H1 (cell line): ENCODE results near the gene RENBP. TPM values are rescaled to one million over a fixed set of nuclear protein-coding genes. Genes with fewer than 3 reads are reported as not detected.

Experiments used
- CTCF ChIA-PET: fragments of 300-600 bp; sonication (Branson Sonifier 250); formaldehyde crosslinking; loops from one replicate; lab custom pipeline; 2021; ENCODE audit not compliant: partially characterized antibody; lab: Charles Lee
- POLR2A ChIA-PET: fragments of 300-600 bp; sonication (Branson Sonifier 250); formaldehyde crosslinking; loops from one replicate; lab custom pipeline; 2021; ENCODE audit warnings: inconsistent platforms; ENCODE audit not compliant: partially characterized antibody; lab: Charles Lee
- DNase-seq, 2 experiments: peaks; one replicate each; pipeline versions ENCODE4 v3.0.0 to v3.0.0-alpha.2; 2010 to 2022; ENCODE audit warnings: low spot score in 2 of 2, low read depth in 1 of 2, mixed read lengths in 1 of 2
- FAIRE-seq: peaks from 2 replicates; lab custom pipeline; 2011; peaks lifted over from hg19 to GRCh38; lab: Jason Lieb, UNC
- H2AFZ ChIP-seq: 2 replicates; pipeline ENCODE4 v1.8.1; 2012; ENCODE audit warnings: low read length, inconsistent platforms
- H2AK5ac ChIP-seq: 2 replicates; pipeline ENCODE4 v1.6.1; 2013; ENCODE audit warnings: low read depth, low read length
- H2BK120ac ChIP-seq: replicated peaks from 2 replicates; pipeline ENCODE3; 2013; ENCODE audit warnings: low read depth, low read length, inconsistent platforms
- H2BK12ac ChIP-seq: 2 replicates; pipeline ENCODE4 v1.6.1; 2013; ENCODE audit warnings: low read depth, low read length
- H2BK15ac ChIP-seq: 2 replicates; pipeline ENCODE4 v1.6.1; 2013; ENCODE audit warnings: low read length
- H2BK20ac ChIP-seq: 2 replicates; pipeline ENCODE4 v1.6.1; 2013; ENCODE audit warnings: low read length
- H2BK5ac ChIP-seq: 2 replicates; pipeline ENCODE4 v1.6.1; 2013; ENCODE audit warnings: low read depth, low read length
- H3K14ac ChIP-seq: 2 replicates; pipeline ENCODE4 v1.6.1; 2013; ENCODE audit warnings: inconsistent platforms; ENCODE audit not compliant: insufficient read length
- H3K18ac ChIP-seq: 2 replicates; pipeline ENCODE4 v1.6.1; 2013; ENCODE audit warnings: low read length; ENCODE audit errors: extremely low read depth
- H3K23ac ChIP-seq: 2 replicates; pipeline ENCODE4 v1.6.1; 2013; ENCODE audit warnings: inconsistent platforms; ENCODE audit not compliant: insufficient read length
- H3K23me2 ChIP-seq: 2 replicates; pipeline ENCODE4 v1.6.1; 2013; ENCODE audit warnings: low read depth, low read length
- H3K27ac ChIP-seq: 2 replicates; pipeline ENCODE4 v1.6.1; 2011; ENCODE audit warnings: low read depth, low read length, inconsistent platforms
- H3K27me3 ChIP-seq, 4 experiments: replicated peaks in 1 of 4; 1 replicate in 1 of 4; 2 replicates in 3 of 4; pipeline versions ENCODE4 v1.6.1 to v1.8.1; 2011 to 2013; ENCODE audit warnings: low read length in 3 of 4, mild to moderate bottlenecking in 3 of 4, inconsistent platforms in 2 of 4, mixed read lengths in 2 of 4, moderate library complexity in 1 of 4; ENCODE audit not compliant: control insufficient read depth in 3 of 4, insufficient read depth in 3 of 4; ENCODE audit errors: extremely low read depth in 1 of 4
- H3K36me3 ChIP-seq, 4 experiments: 2 replicates each; pipeline versions ENCODE4 v1.6.1 to v1.8.1; 2011 to 2013; ENCODE audit warnings: mild to moderate bottlenecking in 4 of 4, low read length in 3 of 4, moderate library complexity in 2 of 4, control low read depth in 1 of 4, inconsistent platforms in 1 of 4; ENCODE audit not compliant: insufficient read depth in 4 of 4, control insufficient read depth in 2 of 4
- H3K4ac ChIP-seq: replicated peaks from 2 replicates; pipeline ENCODE3; 2013; ENCODE audit warnings: low read length, low read depth, mixed read lengths, inconsistent platforms; ENCODE audit not compliant: insufficient read length
- H3K4me1 ChIP-seq, 4 experiments: replicated peaks in 1 of 4; 1 replicate in 1 of 4; 2 replicates in 3 of 4; pipeline versions ENCODE4 v1.6.1 to v1.8.1; 2011 to 2013; ENCODE audit warnings: low read length in 3 of 4, inconsistent platforms in 2 of 4, mixed read lengths in 1 of 4; ENCODE audit not compliant: insufficient read depth in 4 of 4, control insufficient read depth in 3 of 4
- H3K4me2 ChIP-seq, 2 experiments: 2 replicates each; pipeline versions ENCODE4 v1.6.1 to v1.8.1; 2011 to 2013; ENCODE audit warnings: low read depth in 2 of 2, low read length in 2 of 2, control low read depth in 1 of 2, inconsistent platforms in 1 of 2, mild to moderate bottlenecking in 1 of 2; ENCODE audit not compliant: insufficient read depth in 1 of 2
- H3K4me3 ChIP-seq, 4 experiments: fragments of 200-600, 300-600 bp in 1 of 4; sonication (generic), shearing (Covaris generic), sonication (Bioruptor Twin) in 1 of 4; 2 replicates each; pipeline versions ENCODE4 v1.5.1 to v1.8.1; 2011 to 2016; ENCODE audit warnings: low read length in 4 of 4, low read depth in 3 of 4, control low read depth in 2 of 4, inconsistent platforms in 2 of 4, mild to moderate bottlenecking in 2 of 4, mixed read lengths in 1 of 4, moderate library complexity in 1 of 4; ENCODE audit not compliant: insufficient read depth in 2 of 4; ENCODE audit errors: extremely low read depth in 1 of 4
- H3K56ac ChIP-seq: replicated peaks from 2 replicates; pipeline ENCODE3; 2013; ENCODE audit warnings: low read depth, mild to moderate bottlenecking, mixed read lengths, low read length, inconsistent platforms; ENCODE audit not compliant: insufficient read length
- H3K79me1 ChIP-seq: 2 replicates; pipeline ENCODE4 v1.6.1; 2013; ENCODE audit warnings: low read depth, low read length, control low read depth
- H3K79me2 ChIP-seq, 2 experiments: 2 replicates each; pipeline versions ENCODE4 v1.6.1 to v1.8.1; 2012 to 2013; ENCODE audit warnings: low read length in 2 of 2, mild to moderate bottlenecking in 2 of 2, inconsistent platforms in 1 of 2; ENCODE audit not compliant: insufficient read depth in 2 of 2, control insufficient read depth in 1 of 2
- H3K9ac ChIP-seq, 4 experiments: replicated peaks in 1 of 4; 1 replicate in 1 of 4; 2 replicates in 3 of 4; pipeline versions ENCODE4 v1.6.1 to v1.8.1; 2011 to 2013; ENCODE audit warnings: low read depth in 3 of 4, low read length in 3 of 4, control low read depth in 2 of 4, mild to moderate bottlenecking in 2 of 4, moderate library complexity in 2 of 4, inconsistent platforms in 1 of 4; ENCODE audit errors: extremely low read depth in 1 of 4
- H3K9me3 ChIP-seq, 2 experiments: 2 replicates each; pipeline versions ENCODE4 v1.6.1 to v1.8.1; 2012 to 2013; ENCODE audit warnings: mild to moderate bottlenecking in 2 of 2, moderate library complexity in 2 of 2, control low read depth in 1 of 2, inconsistent platforms in 1 of 2, low read depth in 1 of 2, low read length in 1 of 2, mixed read lengths in 1 of 2; ENCODE audit not compliant: insufficient read depth in 2 of 2
- H4K20me1 ChIP-seq, 2 experiments: replicated peaks in 1 of 2; 2 replicates each; pipeline versions ENCODE3 to v1.8.1; 2011 to 2013; ENCODE audit warnings: inconsistent platforms in 2 of 2, low read length in 2 of 2, mild to moderate bottlenecking in 1 of 2; ENCODE audit not compliant: insufficient read depth in 2 of 2, control insufficient read depth in 1 of 2
- H4K5ac ChIP-seq: 2 replicates; pipeline ENCODE4 v1.6.1; 2013; ENCODE audit warnings: low read length, low read depth, mixed read lengths, inconsistent platforms; ENCODE audit not compliant: insufficient read length
- H4K8ac ChIP-seq: 2 replicates; pipeline ENCODE4 v1.8.0; 2013; ENCODE audit warnings: mild to moderate bottlenecking, moderate library complexity, low read length, inconsistent platforms; ENCODE audit not compliant: insufficient read depth; ENCODE audit errors: extremely low read depth
- H4K91ac ChIP-seq: replicated peaks from 2 replicates; pipeline ENCODE3; 2013; ENCODE audit warnings: low read length, mixed read lengths, inconsistent platforms; ENCODE audit not compliant: insufficient read length
- BCL11A ChIP-seq, 2 experiments: IDR thresholded peaks; one replicate each; pipeline ENCODE4 v1.6.1; 2011; ENCODE audit warnings: low read depth in 2 of 2, low read length in 2 of 2, mild to moderate bottlenecking in 2 of 2
- CTBP2 ChIP-seq: IDR thresholded peaks from 2 replicates; pipeline ENCODE4 v1.7.0; 2011; ENCODE audit warnings: borderline replicate concordance, mild to moderate bottlenecking, moderate library complexity, mixed read lengths, low read length; ENCODE audit not compliant: insufficient read depth, insufficient read length
- FOSL1 ChIP-seq: IDR thresholded peaks from 2 replicates; pipeline ENCODE4 v1.6.1; 2011; ENCODE audit warnings: mild to moderate bottlenecking, low read depth, low read length, moderate library complexity; ENCODE audit not compliant: insufficient read depth
- KDM5A ChIP-seq: fragments of 200-600 bp; IDR thresholded peaks from 2 replicates; pipeline ENCODE4 v1.7.1; 2012; ENCODE audit warnings: mild to moderate bottlenecking, low read length, inconsistent platforms, mixed read lengths
- POLR2AphosphoS5 ChIP-seq: IDR thresholded peaks from 2 replicates; pipeline ENCODE4 v1.6.1; 2011; ENCODE audit warnings: low read depth, low read length
- RAD21 ChIP-seq, 2 experiments: IDR thresholded peaks in 1 of 2; conservative IDR thresholded peaks in 1 of 2; 2 replicates each; pipeline ENCODE4 v1.6.1; 2011; ENCODE audit warnings: low read depth in 2 of 2, low read length in 2 of 2, improper control_type of control experiment in 1 of 2, inconsistent platforms in 1 of 2, mild to moderate bottlenecking in 1 of 2, moderate library complexity in 1 of 2
- SAP30 ChIP-seq: fragments of 300-600 bp; sonication (generic); IDR thresholded peaks from 2 replicates; pipeline ENCODE4 v1.7.1; 2012; ENCODE audit warnings: low read length, moderate library complexity, mild to moderate bottlenecking, inconsistent platforms; ENCODE audit not compliant: insufficient read depth, insufficient replicate concordance
- SP2 ChIP-seq: IDR thresholded peaks from 2 replicates; pipeline ENCODE4 v1.6.1; 2012; ENCODE audit warnings: mild to moderate bottlenecking, low read length, inconsistent platforms
- SP4 ChIP-seq: IDR thresholded peaks from 2 replicates; pipeline ENCODE4 v1.6.1; 2012; ENCODE audit warnings: low read length, inconsistent platforms
- YY1 ChIP-seq: IDR thresholded peaks from 2 replicates; pipeline ENCODE4 v1.6.1; 2011; ENCODE audit warnings: low read depth, mild to moderate bottlenecking, low read length
- ZNF274 ChIP-seq: IDR thresholded peaks from 2 replicates; pipeline ENCODE4 v1.7.0; 2012; ENCODE audit warnings: low read length, borderline replicate concordance; ENCODE audit errors: extremely low read depth
- WGBS, 2 experiments: shearing (Covaris generic) in 1 of 2; methylation state at CpG; one replicate each; pipeline versions ENCODE4 v1.1.6 to v1.1.7; 2013 to 2015; ENCODE audit warnings: low lambda C conversion rate in 2 of 2, mixed read lengths in 2 of 2, inconsistent platforms in 1 of 2, low coverage in 1 of 2, missing lambda C conversion rate in 1 of 2; ENCODE audit not compliant: insufficient replicate concordance in 2 of 2, insufficient coverage in 1 of 2, insufficient read length in 1 of 2; ENCODE audit errors: extremely low coverage in 1 of 2, missing lambda C conversion rate in 1 of 2; 5-methylcytosine and 5-hydroxymethylcytosine counted together
- polyA plus RNA-seq, 7 experiments: library from polyadenylated mRNA; depleted of rRNA in 3 of 7; stranded (reverse) in 5 of 7; unstranded in 2 of 7; fragments of >200 nt in 5 of 7; fragments of 200-250 nt in 2 of 7; gene quantifications; 1 replicate in 5 of 7; 2 replicates in 1 of 7; 4 replicates in 1 of 7; pipeline versions ENCODE4 v1.2.1 to v1.2.3, GENCODE V29; 2011 to 2013; ENCODE audit warnings: missing spikeins in 2 of 7, mixed read lengths in 2 of 7
- total RNA-seq: library from RNA; stranded (reverse); fragmentation: NEBNext Ultra II Directional; extraction: Animal tissue kit (Norgen Biotek cat#: 25700); gene quantifications from 2 replicates; pipeline ENCODE4 v1.2.1, GENCODE V29; 2021
- TF ChIP-seq, protein P1 (sequence below): IDR thresholded peaks from 2 replicates; pipeline ENCODE4 v1.6.1; 2012; ENCODE audit warnings: inconsistent platforms

Gene RENBP
- total and polyA plus RNA-seq, 2 of the 8 experiments (the other 6 are each of a cell fraction or from before 2014, with no cell fraction given): 12.4 to 21.8 TPM

DNA sequence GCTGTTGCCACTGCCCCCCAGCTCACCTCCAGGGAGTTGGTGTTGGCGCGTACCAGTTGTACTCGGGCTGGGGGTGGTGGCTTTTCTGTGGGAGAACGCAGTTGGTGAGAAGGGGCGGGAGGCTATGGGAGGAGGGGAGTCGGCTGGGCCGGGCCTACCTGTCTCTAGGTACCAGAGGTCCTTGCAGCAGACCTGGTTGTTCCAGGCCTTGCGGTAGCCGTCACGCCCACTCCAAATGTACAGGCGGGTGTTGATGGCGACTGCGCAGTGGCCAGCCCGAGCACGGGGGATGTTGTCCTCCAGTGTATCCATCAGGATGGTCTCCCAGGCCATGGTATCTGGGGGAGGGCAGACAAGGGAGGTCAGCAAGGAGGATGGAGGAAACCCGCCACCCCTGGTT, 15.6 kb upstream of the RENBP start:
- FAIRE-seq (no peak), DNase-seq (no peak)
- no peak overlapping the region for H3K9ac ChIP-seq
- H3K14ac ChIP-seq: no peak overlapping the region
- peaks cover 2 to 10% of the 10 kb centered on the region in 2 experiments for H4K20me1 ChIP-seq
- no peak overlapping the region for H4K8ac ChIP-seq
- H3K36me3 ChIP-seq: peaks cover 15 to 86% (median 54%) of the 10 kb centered on the region in 4 experiments
- H2BK12ac ChIP-seq: no peak overlapping the region
- no peak overlapping the region for H4K91ac ChIP-seq
- H3K23me2 ChIP-seq: no peaks in the 10 kb centered on the region
- no peak overlapping the region for H3K23ac ChIP-seq
- no peak overlapping the region for H3K4me2 ChIP-seq
- no peaks in the 10 kb centered on the region for H3K9me3 ChIP-seq
- no peak overlapping the region for H4K5ac ChIP-seq
- H2BK20ac ChIP-seq: no peak overlapping the region
- H2BK5ac ChIP-seq: no peak overlapping the region
- no peaks in the 10 kb centered on the region for H3K27me3 ChIP-seq
- 93% methylated on average over 6 of the region's 16 CpGs; no CpG with 5 or more reads in 1 of the 2 experiments for WGBS, 2 experiments
- no peak overlapping the region for H3K4ac ChIP-seq
- H2AFZ ChIP-seq: no peak overlapping the region
- no peak overlapping the region for H3K27ac ChIP-seq
- no peak overlapping the region for H3K56ac ChIP-seq
- H2BK120ac ChIP-seq: no peak overlapping the region
- ChIA-PET CTCF (interaction anchor here (0.6 to 1.8 kb wide), 2 partner anchors 10 to 13 kb away, joined by 3 to 6 read pairs; no protein-coding TSS in a partner anchor), POLR2A (interaction anchor here (5.0 kb wide), 1 partner anchor 8 kb away, joined by 26 read pairs; no protein-coding TSS in a partner anchor)
- H3K79me1 ChIP-seq: no peaks in the 10 kb centered on the region; the same call in 1 of the 2 replicates
- no peak overlapping the region for H2AK5ac ChIP-seq
- H3K79me2 ChIP-seq: peaks cover 0 to 28% of the 10 kb centered on the region in 2 experiments; a peak in 2 of 4 replicates
- no peak overlapping the region for H2BK15ac ChIP-seq
- H3K4me1 ChIP-seq: no peaks in the 10 kb centered on the region
- no peak overlapping the region for H3K18ac ChIP-seq
- no peak overlapping the region for H3K4me3 ChIP-seq
- TF ChIP-seq KDM5A: no peak
- no peak for TF ChIP-seq ZNF274
- TF ChIP-seq FOSL1: no peak
- TF ChIP-seq SP2: no peak
- TF ChIP-seq CTBP2: no peak
- no peak for TF ChIP-seq SP4
- TF ChIP-seq RAD21 (IDR thresholded peaks at IDR 0.05 in 1 of 2, conservative IDR thresholded peaks at IDR 0.05 in 1 of 2; ENCODE audit: low read depth in 2 of 2, low read length in 2 of 2): no peak
- TF ChIP-seq SAP30: no peak
- no peak for TF ChIP-seq YY1
- TF ChIP-seq POLR2AphosphoS5: no peak
- no peak for TF ChIP-seq BCL11A (IDR thresholded peaks at IDR 0.05; ENCODE audit: low read depth in 2 of 2, low read length in 2 of 2)
- TF ChIP-seq, protein P1, sequence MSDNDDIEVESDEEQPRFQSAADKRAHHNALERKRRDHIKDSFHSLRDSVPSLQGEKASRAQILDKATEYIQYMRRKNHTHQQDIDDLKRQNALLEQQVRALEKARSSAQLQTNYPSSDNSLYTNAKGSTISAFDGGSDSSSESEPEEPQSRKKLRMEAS: no peak
